GM12864 (cell line): ENCODE measurements around the gene ZFYVE27.

Experiments used
- DNase-seq: peaks from one replicate; pipeline ENCODE4 v3.0.0-alpha.2; 2011; ENCODE audit warnings: low read depth
- H3K4me3 ChIP-seq: 2 replicates; pipeline ENCODE4 v1.5.1; 2011; ENCODE audit warnings: mild to moderate bottlenecking, low read depth, low read length, control low read depth
- TF ChIP-seq, protein P1 (sequence below): IDR thresholded peaks from 2 replicates; pipeline ENCODE4 v1.5.1; 2011; ENCODE audit warnings: low read depth, mild to moderate bottlenecking, moderate library complexity, low read length, control low read depth, inconsistent platforms; ENCODE audit errors: missing control alignments

Gene ZFYVE27

GRCh38 chr10:97766106-97766810, 29.3 kb downstream of the ZFYVE27 start:
- H3K4me3 ChIP-seq, result no peak overlapping the region
- TF ChIP-seq, protein P1, sequence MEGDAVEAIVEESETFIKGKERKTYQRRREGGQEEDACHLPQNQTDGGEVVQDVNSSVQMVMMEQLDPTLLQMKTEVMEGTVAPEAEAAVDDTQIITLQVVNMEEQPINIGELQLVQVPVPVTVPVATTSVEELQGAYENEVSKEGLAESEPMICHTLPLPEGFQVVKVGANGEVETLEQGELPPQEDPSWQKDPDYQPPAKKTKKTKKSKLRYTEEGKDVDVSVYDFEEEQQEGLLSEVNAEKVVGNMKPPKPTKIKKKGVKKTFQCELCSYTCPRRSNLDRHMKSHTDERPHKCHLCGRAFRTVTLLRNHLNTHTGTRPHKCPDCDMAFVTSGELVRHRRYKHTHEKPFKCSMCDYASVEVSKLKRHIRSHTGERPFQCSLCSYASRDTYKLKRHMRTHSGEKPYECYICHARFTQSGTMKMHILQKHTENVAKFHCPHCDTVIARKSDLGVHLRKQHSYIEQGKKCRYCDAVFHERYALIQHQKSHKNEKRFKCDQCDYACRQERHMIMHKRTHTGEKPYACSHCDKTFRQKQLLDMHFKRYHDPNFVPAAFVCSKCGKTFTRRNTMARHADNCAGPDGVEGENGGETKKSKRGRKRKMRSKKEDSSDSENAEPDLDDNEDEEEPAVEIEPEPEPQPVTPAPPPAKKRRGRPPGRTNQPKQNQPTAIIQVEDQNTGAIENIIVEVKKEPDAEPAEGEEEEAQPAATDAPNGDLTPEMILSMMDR, result no peak
- no peak for DNase-seq

GRCh38 chr10:97766996-97767924, 30.3 kb downstream of the ZFYVE27 start:
- TF ChIP-seq, protein P1, result no peak
- DNase-seq, result no peak
- H3K4me3 ChIP-seq, result no peak overlapping the region

- no peak overlapping the region for H3K4me3 ChIP-seq
- TF ChIP-seq, protein P1, result no peak
- no peak for DNase-seq
Measured at GRCh38 chr10:97768322-97769315, 31.7 kb downstream of the ZFYVE27 start.

DNA sequence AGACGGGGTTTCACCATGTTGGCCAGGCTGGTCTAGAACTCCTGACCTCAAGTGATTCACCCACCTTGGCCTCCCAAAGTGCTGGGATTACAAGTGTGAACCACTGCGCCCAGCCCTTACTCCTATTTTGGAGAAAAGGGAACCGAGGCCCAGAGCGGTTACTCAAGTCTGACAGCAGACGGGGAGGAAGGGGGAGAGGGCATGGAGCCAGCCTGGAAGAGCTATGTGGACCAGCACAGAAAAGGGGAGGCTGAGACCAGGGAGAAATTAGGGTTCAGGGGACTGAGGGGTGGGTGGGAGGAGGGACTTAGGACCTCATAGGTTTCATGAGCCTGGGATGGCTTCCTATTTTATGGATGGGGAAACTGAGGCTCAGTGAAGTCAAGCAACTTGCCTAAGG, 33.3 kb downstream of the ZFYVE27 start:
- no peak for DNase-seq
- TF ChIP-seq, protein P1, result no peak
- H3K4me3 ChIP-seq, result no peak overlapping the region

- TF ChIP-seq, protein P1, result no peak
- H3K4me3 ChIP-seq, result no peak overlapping the region
- no peak for DNase-seq
Measured at GRCh38 chr10:97771055-97771891, 34.3 kb downstream of the ZFYVE27 start.
